Rectal smooth muscle tissue (tissue), 1 donor: ENCODE data around the gene FAM149A.
A peak's percentile ranks its signal among the peaks of the same experiment; 100 is the strongest.

Source experiments
- H3K27ac ChIP-seq: one replicate; pipeline ENCODE4 v1.7.0; 2013; ENCODE audit warnings: low read depth, low read length, inconsistent platforms
- H3K27me3 ChIP-seq: one replicate; pipeline ENCODE4 v1.7.0; 2013; ENCODE audit warnings: low read length; ENCODE audit not compliant: control insufficient read depth, insufficient read depth
- H3K36me3 ChIP-seq: one replicate; pipeline ENCODE4 v1.7.0; 2013; ENCODE audit warnings: low read length; ENCODE audit not compliant: control insufficient read depth, insufficient read depth
- H3K4me1 ChIP-seq: one replicate; pipeline ENCODE4 v1.7.0; 2013; ENCODE audit warnings: low read length; ENCODE audit not compliant: control insufficient read depth, insufficient read depth
- H3K4me3 ChIP-seq: one replicate; pipeline ENCODE4 v1.7.0; 2013; ENCODE audit warnings: low read length
- H3K9ac ChIP-seq: one replicate; pipeline ENCODE4 v1.7.0; 2013; ENCODE audit warnings: low read length

Gene FAM149A

DNA sequence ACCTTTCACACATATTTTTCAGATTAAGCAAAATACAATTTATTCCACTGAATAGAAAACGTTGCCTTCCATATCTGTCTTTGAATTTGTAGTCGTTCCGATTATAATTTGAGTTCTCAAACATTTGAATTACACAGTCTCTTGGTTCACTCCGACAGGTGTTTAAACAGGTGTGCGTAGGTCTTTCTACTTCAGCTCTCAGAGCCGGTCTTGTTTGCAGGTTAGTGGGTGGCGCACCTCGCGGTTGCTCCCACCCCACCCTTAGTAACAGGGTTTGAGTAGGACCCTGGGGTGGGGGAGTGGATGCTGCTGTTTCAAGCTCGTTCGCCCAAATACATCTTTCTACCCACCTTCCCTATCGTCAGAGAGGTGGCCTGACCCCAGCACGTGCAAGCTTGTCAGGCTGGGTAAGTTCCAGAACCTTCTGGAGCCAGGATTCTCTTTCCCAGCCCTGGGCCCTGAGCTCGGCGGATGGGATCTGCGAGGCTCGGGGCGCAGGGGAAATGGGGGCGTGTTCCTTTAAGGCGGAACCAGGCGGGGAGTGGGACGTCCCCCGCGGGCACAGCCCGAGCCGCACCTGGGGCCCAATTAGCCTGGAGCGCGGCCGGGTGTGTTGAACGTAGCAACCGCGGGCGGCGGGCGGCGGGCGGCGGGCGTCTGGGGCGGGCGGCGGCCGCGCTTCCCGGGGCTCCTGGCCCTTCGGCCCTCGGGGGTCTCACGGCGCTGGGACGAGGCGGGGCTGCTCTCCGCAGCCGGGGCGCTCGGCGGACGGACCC lies at the start of gene FAM149A:
Gene FAM149A (plus strand): TSS at position 591 of the 776 bp plus-strand sequence.
- Histone ChIP-seq H3K4me3 (peak within 1 kb of the TSS; percentile 69), H3K27ac (no peak within 1 kb of the TSS), H3K27me3 (no peaks in the 10 kb centered on the region), H3K9ac (peak within 1 kb of the TSS; percentile 30), H3K4me1 (no peaks in the 10 kb centered on the region), H3K36me3 (no peaks in the 10 kb centered on the region)

DNA sequence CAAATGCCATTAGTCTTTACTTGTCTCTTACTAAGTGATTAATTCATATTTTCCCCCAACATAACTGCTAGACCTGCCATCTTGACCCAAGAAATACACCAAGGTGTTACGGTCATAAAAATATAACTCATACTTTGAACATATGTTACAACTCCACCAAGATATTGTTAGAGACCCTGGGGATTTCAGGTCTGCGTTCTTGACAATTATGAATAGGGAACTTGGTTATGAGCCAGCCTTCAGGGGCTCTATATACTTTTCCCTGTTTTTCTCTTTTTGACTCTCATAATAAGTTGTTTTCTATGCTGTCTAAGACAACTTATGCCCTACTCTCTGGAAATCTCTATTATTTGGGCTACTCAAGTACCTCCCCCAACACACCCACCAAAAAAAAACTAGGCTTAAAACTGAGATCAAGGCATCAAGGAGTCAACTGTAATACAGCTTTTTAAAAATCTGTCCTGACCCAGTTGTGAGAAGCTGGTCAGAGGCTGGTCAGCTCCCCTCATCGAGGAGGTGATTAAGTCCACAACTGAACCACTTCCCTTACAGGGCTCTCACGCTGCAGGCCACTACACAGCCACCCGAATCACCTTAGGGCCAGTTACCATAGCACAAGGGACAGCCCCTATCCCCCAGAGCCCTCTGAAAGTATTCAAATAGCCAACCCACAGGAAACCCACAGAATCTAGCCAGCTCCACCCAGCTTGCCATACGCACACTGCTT lies 46.1 kb upstream of the FAM149A start:
- no peak overlapping the region for H3K4me3 ChIP-seq
- no peaks in the 10 kb centered on the region for H3K36me3 ChIP-seq
- H3K27me3 ChIP-seq, result no peaks in the 10 kb centered on the region
- H3K4me1 ChIP-seq, result no peaks in the 10 kb centered on the region
- H3K9ac ChIP-seq, result no peak overlapping the region
- H3K27ac ChIP-seq, result no peak overlapping the region

GRCh38 chr4:186058980-186059316 lies 45.6 kb upstream of the FAM149A start:
- Histone ChIP-seq H3K27me3 (no peaks in the 10 kb centered on the region), H3K4me3 (no peak overlapping the region), H3K4me1 (no peaks in the 10 kb centered on the region), H3K27ac (no peak overlapping the region), H3K36me3 (no peaks in the 10 kb centered on the region), H3K9ac (no peak overlapping the region)

- H3K27ac ChIP-seq, result no peak overlapping the region
- no peaks in the 10 kb centered on the region for H3K27me3 ChIP-seq
- no peak overlapping the region for H3K4me3 ChIP-seq
Observed at GRCh38 chr4:186061921-186062320, 42.6 kb upstream of the FAM149A start.

GRCh38 chr4:186067757-186068385 lies 36.6 kb upstream of the FAM149A start:
- Histone ChIP-seq H3K9ac (no peak overlapping the region), H3K27ac (peak overlapping the region; percentile 72), H3K4me3 (peak overlapping the region; percentile 77), H3K27me3 (no peaks in the 10 kb centered on the region), H3K4me1 (peaks cover 4% of the 10 kb centered on the region), H3K36me3 (no peaks in the 10 kb centered on the region)

More at GRCh38 chr4:186061921-186062320, 42.6 kb upstream of the FAM149A start:
- Histone ChIP-seq H3K4me1 (no peaks in the 10 kb centered on the region), H3K9ac (no peak overlapping the region), H3K36me3 (no peaks in the 10 kb centered on the region)

DNA sequence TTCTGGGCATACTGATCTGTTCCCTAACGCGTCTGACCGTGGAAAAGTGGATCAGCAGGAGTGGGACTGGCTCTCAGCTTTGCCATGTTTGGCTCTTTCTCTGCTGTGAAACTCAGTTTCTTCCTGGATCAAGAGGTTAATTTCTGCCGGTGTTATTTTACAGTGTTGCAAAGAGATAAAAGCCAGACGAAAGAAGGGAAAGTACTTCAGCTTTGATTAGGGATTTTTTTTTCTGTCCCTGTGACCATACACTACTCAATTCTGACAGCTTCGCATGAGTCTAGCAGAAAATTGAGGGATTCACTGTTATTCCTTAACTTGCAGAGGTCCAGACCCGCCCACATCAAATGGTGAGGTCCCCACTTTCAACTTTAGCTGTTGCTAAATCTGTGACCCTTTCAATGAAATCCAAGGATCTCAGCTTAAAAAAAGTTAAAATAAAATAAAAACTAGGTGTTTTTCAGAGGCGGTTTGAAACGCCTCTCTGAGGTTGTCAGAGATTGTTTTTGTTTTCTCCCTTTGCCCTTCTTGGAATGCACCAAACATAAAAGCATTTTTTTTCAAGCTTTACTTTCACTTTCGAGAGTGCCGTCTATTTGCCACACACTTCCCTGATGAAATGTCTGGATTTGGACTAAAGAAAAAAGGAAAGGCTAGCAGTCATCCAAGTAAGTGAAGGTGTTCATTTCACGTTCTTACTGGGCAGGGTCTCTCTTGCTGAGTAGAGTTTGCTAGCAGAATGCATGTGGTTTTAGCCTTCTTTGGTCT lies 35.7 kb upstream of the FAM149A start, which contains the start of gene TLR3:
Gene TLR3 (plus strand): TSS at position 576 of the 768 bp plus-strand sequence. CDS start 7,464 bp downstream, outside the sequence.
- Histone ChIP-seq H3K4me1 (peaks cover 4% of the 10 kb centered on the region), H3K27ac (peak within 1 kb of the TSS; percentile 72), H3K4me3 (peak within 1 kb of the TSS; percentile 77), H3K9ac (peak within 1 kb of the TSS; percentile 22), H3K27me3 (no peaks in the 10 kb centered on the region), H3K36me3 (no peaks in the 10 kb centered on the region)

DNA sequence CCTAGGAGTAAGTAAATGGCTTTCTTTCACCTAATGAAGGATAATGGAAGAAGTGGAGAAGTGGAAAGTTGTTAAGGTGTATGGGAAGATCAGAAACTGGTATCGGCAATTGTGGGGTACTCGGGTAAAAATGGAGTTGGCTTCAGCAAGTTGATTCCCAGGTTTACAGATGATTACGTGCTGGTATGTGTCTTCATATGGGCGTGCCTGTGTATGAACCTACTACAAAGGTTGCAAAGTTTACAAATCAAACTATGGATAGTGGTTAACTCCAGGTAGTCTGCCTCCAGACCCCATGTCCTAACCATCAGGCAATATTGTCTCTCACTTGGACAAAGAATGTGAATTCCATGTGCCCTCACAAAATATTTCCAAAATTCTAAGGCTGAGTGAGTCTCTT lies 34.8 kb upstream of the FAM149A start:
- Histone ChIP-seq H3K4me3 (peak overlapping the region; percentile 77), H3K9ac (no peak overlapping the region), H3K36me3 (no peaks in the 10 kb centered on the region), H3K27me3 (no peaks in the 10 kb centered on the region), H3K27ac (peak overlapping the region; percentile 72), H3K4me1 (peaks cover 4% of the 10 kb centered on the region)

DNA sequence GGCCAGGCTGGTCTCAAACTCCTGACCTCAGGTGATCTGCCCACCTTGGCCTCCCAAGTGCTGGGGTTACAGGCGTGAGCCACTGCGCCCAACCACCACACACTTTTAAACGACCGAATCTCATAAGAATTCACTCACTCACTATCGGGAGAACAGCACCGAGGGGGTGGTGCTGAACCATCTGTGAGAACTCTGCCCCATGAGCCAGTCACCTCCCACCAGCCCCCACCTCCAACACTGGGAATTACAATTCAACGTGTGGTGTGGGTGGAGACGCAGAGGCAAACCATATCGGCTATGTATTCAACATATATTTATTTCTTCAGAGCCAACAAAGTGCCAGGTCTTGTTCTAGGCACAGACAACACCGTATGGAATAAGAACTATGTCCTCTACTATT lies 32.0 kb upstream of the FAM149A start:
- no peak overlapping the region for H3K27ac ChIP-seq
- no peaks in the 10 kb centered on the region for H3K27me3 ChIP-seq
- H3K36me3 ChIP-seq, result no peaks in the 10 kb centered on the region
- no peak overlapping the region for H3K9ac ChIP-seq
- no peak overlapping the region for H3K4me3 ChIP-seq
- H3K4me1 ChIP-seq, result peaks cover 4% of the 10 kb centered on the region

- Histone ChIP-seq H3K4me3 (no peak overlapping the region), H3K27ac (no peak overlapping the region), H3K27me3 (no peaks in the 10 kb centered on the region), H3K4me1 (peaks cover 4% of the 10 kb centered on the region), H3K36me3 (no peaks in the 10 kb centered on the region), H3K9ac (no peak overlapping the region)
Observed at GRCh38 chr4:186074189-186074588, 30.3 kb upstream of the FAM149A start.

DNA sequence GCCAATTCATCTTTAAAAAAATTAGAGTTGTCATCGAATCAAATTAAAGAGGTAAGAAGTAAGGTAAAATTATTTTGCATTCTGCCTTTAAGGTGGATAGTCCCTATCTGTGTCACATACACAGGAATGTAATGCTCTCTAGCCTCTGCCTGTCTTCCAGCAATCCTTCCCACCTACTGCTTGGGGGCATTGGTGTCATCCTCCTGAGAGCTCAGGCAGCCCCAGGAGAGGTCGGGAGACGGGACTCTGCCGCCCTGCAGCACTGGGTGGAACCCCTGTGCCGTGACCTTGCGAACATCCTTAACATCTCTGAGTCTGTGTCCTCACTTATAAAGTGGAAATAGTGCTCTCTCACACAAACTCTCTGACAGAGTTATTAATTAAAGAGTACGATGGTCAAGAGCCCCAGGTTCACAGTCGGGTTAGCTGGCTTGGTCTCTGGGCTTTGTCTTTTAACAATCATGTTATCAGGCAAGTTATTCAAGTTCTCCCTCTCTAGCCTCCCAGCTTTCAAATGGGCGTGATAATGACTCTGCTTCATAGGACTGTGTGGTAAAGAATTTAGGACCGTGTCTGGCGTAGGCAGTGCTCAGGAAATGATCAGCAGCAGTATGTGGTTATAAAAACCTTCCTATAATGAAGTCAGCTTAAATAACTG lies 25.4 kb upstream of the FAM149A start:
- Histone ChIP-seq H3K4me1 (no peaks in the 10 kb centered on the region), H3K9ac (no peak overlapping the region), H3K36me3 (no peaks in the 10 kb centered on the region), H3K27ac (no peak overlapping the region), H3K27me3 (no peaks in the 10 kb centered on the region), H3K4me3 (no peak overlapping the region)

GRCh38 chr4:186079694-186080093 lies 24.8 kb upstream of the FAM149A start:
- no peak overlapping the region for H3K9ac ChIP-seq
- no peak overlapping the region for H3K4me3 ChIP-seq
- H3K27ac ChIP-seq, result no peak overlapping the region
- no peaks in the 10 kb centered on the region for H3K27me3 ChIP-seq
- no peaks in the 10 kb centered on the region for H3K36me3 ChIP-seq
- H3K4me1 ChIP-seq, result no peaks in the 10 kb centered on the region
